GM23248 (cell line): Measurements from ENCODE around the gene TEX261.

ENCODE experiments used
- EZH2 ChIP-seq: fragments of 200-600 bp; sonication (generic); IDR thresholded peaks from 2 replicates; pipeline ENCODE4 v1.6.1; 2018; ENCODE audit warnings: antibody characterized with exemption, mild to moderate bottlenecking; ENCODE audit not compliant: insufficient read depth, poor library complexity, severe bottlenecking
- EZH2phosphoT487 ChIP-seq: fragments of 200-600 bp; sonication (generic); IDR thresholded peaks from 2 replicates; pipeline ENCODE4 v1.6.1; 2018; ENCODE audit warnings: antibody characterized with exemption, moderate library complexity, mild to moderate bottlenecking, low read depth; ENCODE audit not compliant: insufficient read depth

DNA sequence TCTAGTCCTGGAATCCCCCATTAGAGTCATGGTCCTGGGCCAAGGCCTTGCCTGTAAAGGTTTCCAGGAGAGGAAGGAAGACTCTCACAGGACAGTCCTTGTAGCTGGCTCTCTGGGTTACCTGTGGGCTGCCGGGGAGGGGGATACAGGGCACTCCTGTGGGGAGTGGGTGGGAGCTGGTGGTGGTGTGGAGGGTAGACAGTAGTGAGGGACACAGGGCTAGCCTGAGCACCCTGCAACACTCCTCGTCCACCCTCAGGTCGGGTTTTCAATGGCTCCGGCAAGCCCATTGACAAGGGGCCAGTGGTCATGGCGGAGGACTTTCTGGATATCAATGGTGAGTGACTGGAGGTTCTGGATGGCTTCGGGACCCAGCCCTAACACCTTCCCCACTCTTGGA lies 35.9 kb downstream of the TEX261 start:
- no peak for TF ChIP-seq EZH2
- no peak for TF ChIP-seq EZH2phosphoT487
